K562 (cell line): ENCODE measurements around the gene ARL2. TPM values are rescaled to one million over a fixed set of nuclear protein-coding genes. Genes with fewer than 3 reads are reported as not detected.
A peak's percentile ranks its signal among the peaks of the same experiment; 100 is the strongest.

Experiments used
- ATAC-seq: fragments of 200-7000 bp; cut with Tn5 transposase; 3 replicates; pipeline ENCODE4 v1.9.1; 2020; ENCODE audit warnings: moderate library complexity
- BruUV-seq: library from RNA; stranded (reverse); fragments of 400-500 nt; replicated peaks from 2 replicates; lab custom pipeline; 2021; lab: Mats Ljungman, UMichigan
- CTCF ChIA-PET: fragments of 300-600 bp; formaldehyde crosslinking; extraction: SDS; loops from one replicate; lab custom pipeline; 2021; ENCODE audit warnings: low intra/inter-chr PET ratio; lab: Yijun Ruan, JAX
- POLR2A ChIA-PET: fragments of 300-600, 350-650 bp; sonication (Branson Sonifier 250); formaldehyde crosslinking; extraction: SDS; loops from one replicate; lab custom pipeline; 2021; ENCODE audit warnings: antibody characterized with exemption, inconsistent platforms; lab: Yijun Ruan, JAX
- DNase-seq, 4 experiments: peaks; one replicate each; pipeline versions ENCODE4 v3.0.0 to v3.0.0-alpha.2; 2011 to 2018; ENCODE audit warnings: low spot score in 3 of 4, mixed read lengths in 3 of 4; ENCODE audit errors: extremely low read depth in 1 of 4
- FAIRE-seq: peaks from 2 replicates; lab custom pipeline; 2011; peaks lifted over from hg19 to GRCh38; lab: Jason Lieb, UNC
- H2AFZ ChIP-seq: 2 replicates; pipeline ENCODE4 v1.6.0; 2011; ENCODE audit warnings: low read depth, low read length, control low read depth, inconsistent platforms
- H3K27ac ChIP-seq: fragments of 200-600 bp; 3 replicates; pipeline ENCODE4 v1.8.0; 2011; ENCODE audit warnings: low read depth, mild to moderate bottlenecking, control low read depth, inconsistent platforms, low read length, moderate library complexity, mixed read lengths; ENCODE audit errors: extremely low read depth
- H3K27me3 ChIP-seq, 2 experiments: fragments of 300-600 bp in 1 of 2; 2 replicates in 1 of 2; 3 replicates in 1 of 2; pipeline versions ENCODE4 v1.6.0 to v1.8.0; 2011; ENCODE audit warnings: inconsistent platforms in 2 of 2, low read length in 2 of 2, mild to moderate bottlenecking in 1 of 2, mixed read lengths in 1 of 2, moderate library complexity in 1 of 2; ENCODE audit not compliant: control insufficient read depth in 2 of 2, insufficient read depth in 2 of 2
- H3K36me3 ChIP-seq: fragments of 300-600 bp; 3 replicates; pipeline ENCODE4 v1.8.0; 2011; ENCODE audit warnings: mild to moderate bottlenecking, low read length, inconsistent platforms; ENCODE audit not compliant: control insufficient read depth, insufficient read depth
- H3K4me1 ChIP-seq, 2 experiments: fragments of 200-600 bp in 1 of 2; replicated peaks in 1 of 2; 2 replicates in 1 of 2; 3 replicates in 1 of 2; pipeline versions ENCODE4 v1.5.1 to v1.8.0; 2011; ENCODE audit warnings: inconsistent platforms in 2 of 2, low read length in 2 of 2, mild to moderate bottlenecking in 1 of 2, mixed read lengths in 1 of 2, moderate library complexity in 1 of 2; ENCODE audit not compliant: control insufficient read depth in 2 of 2, insufficient read depth in 2 of 2
- H3K4me2 ChIP-seq: 2 replicates; pipeline ENCODE4 v1.6.1; 2011; ENCODE audit warnings: low read length, control low read depth, inconsistent platforms, mixed read lengths; ENCODE audit not compliant: insufficient read depth
- H3K4me3 ChIP-seq: fragments of 200-600 bp; sonication (generic), shearing (Covaris generic); 2 replicates; pipeline ENCODE4 v1.5.1; 2016; ENCODE audit warnings: control low read depth, inconsistent platforms
- H3K79me2 ChIP-seq: fragments of 200-600 bp; 3 replicates; pipeline ENCODE4 v1.8.0; 2011; ENCODE audit warnings: low read length, inconsistent platforms; ENCODE audit not compliant: control insufficient read depth, insufficient read depth
- H3K9ac ChIP-seq, 2 experiments: 2 replicates each; pipeline versions ENCODE4 v1.6.0 to v1.6.1; 2011; ENCODE audit warnings: low read depth in 2 of 2, low read length in 2 of 2, control low read depth in 1 of 2, inconsistent platforms in 1 of 2, mild to moderate bottlenecking in 1 of 2, mixed read lengths in 1 of 2; ENCODE audit not compliant: insufficient read depth in 1 of 2
- H3K9me1 ChIP-seq: one replicate; pipeline ENCODE4 v1.6.0; 2011; ENCODE audit warnings: inconsistent platforms, mild to moderate bottlenecking, low read length, moderate library complexity; ENCODE audit not compliant: control insufficient read depth, insufficient read depth
- H3K9me3 ChIP-seq: replicated peaks from 2 replicates; pipeline ENCODE4 v1.5.1; 2011; ENCODE audit warnings: low read depth, low read length, inconsistent platforms; ENCODE audit not compliant: control insufficient read depth, insufficient read depth
- H4K20me1 ChIP-seq: replicated peaks from 2 replicates; pipeline ENCODE4 v1.6.1; 2011; ENCODE audit warnings: low read length, inconsistent platforms, mixed read lengths; ENCODE audit not compliant: control insufficient read depth, insufficient read depth
- EHMT2 ChIP-seq: fragments of 450-650 bp; IDR thresholded peaks from 2 replicates; pipeline ENCODE4 v1.6.1; 2018; ENCODE audit warnings: antibody characterized with exemption
- MIER1 ChIP-seq: fragments of 450-650 bp; IDR thresholded peaks from 2 replicates; pipeline ENCODE4 v1.6.1; 2016; ENCODE audit warnings: antibody characterized with exemption, mild to moderate bottlenecking, low read depth
- NR2F6 ChIP-seq: fragments of 450-650 bp; formaldehyde crosslinking; IDR thresholded peaks from 2 replicates; pipeline ENCODE4 v1.4.0; 2020; ENCODE audit warnings: mild to moderate bottlenecking
- SIN3A ChIP-seq, 2 experiments: fragments of 150-350 bp in 1 of 2; IDR thresholded peaks; 2 replicates each; pipeline ENCODE4 v1.6.1; 2011 to 2016; ENCODE audit warnings: borderline replicate concordance in 2 of 2, low read depth in 2 of 2, low read length in 2 of 2, mild to moderate bottlenecking in 2 of 2, moderate library complexity in 2 of 2; ENCODE audit not compliant: control insufficient read depth in 1 of 2
- WGBS: fragments of 100-300 bp; shearing (Covaris generic); methylation state at CpG from one replicate; pipeline ENCODE4 v1.1.6; 2016; ENCODE audit warnings: low coverage, mixed read lengths; ENCODE audit not compliant: insufficient coverage; ENCODE audit errors: missing lambda C conversion rate; 5-methylcytosine and 5-hydroxymethylcytosine counted together
- in situ Hi-C: fragments of 300-500 bp; cut with MboI; formaldehyde crosslinking; loops from 4 replicates; pipeline ENCODE4 v1.15.0; 2018; ENCODE audit warnings: inconsistent platforms, mixed read lengths
- intact Hi-C: fragments of 100-400 bp; cut with micrococcal nuclease; formaldehyde crosslinking; loops from 2 replicates; pipeline ENCODE4 v1.14.2; 2022
- polyA plus RNA-seq, 8 experiments: library from polyadenylated mRNA; depleted of rRNA in 4 of 8; stranded (reverse) in 5 of 8; unstranded in 3 of 8; fragments of >200 nt; fragmentation: Nextera tagmentation in 2 of 8; fragmentation: Illumina TruSeq in 1 of 8; extraction: Ambion mirVana in 2 of 8; extraction: Trizol in 1 of 8; gene quantifications; 2 replicates each; pipeline versions ENCODE4 v1.2.1 to v1.2.3, GENCODE V29; 2011 to 2014; ENCODE audit warnings: inconsistent platforms in 1 of 8, missing spikeins in 1 of 8
- total RNA-seq, 7 experiments: library from RNA; depleted of rRNA in 6 of 7; stranded (reverse); fragments of >200 nt in 6 of 7; fragmentation: Illumina TruSeq in 2 of 7; extraction: Trizol in 2 of 7; gene quantifications; 2 replicates each; pipeline versions ENCODE4 v1.2.1 to v1.2.3, GENCODE V29; 2011 to 2021; ENCODE audit warnings: low replicate concordance in 1 of 7
- TF ChIP-seq, protein P1 (sequence below), 2 experiments: fragments of 450-650 bp; formaldehyde crosslinking in 1 of 2; IDR thresholded peaks; 2 replicates each; pipeline versions ENCODE4 v1.4.0 to v1.6.1; 2014 to 2020; ENCODE audit warnings: mild to moderate bottlenecking in 2 of 2, borderline replicate concordance in 1 of 2, low read depth in 1 of 2
- TF ChIP-seq, protein P2 (sequence below): fragments of 250-450 bp; sonication (Bioruptor Pico); IDR thresholded peaks from 2 replicates; pipeline ENCODE4 v1.5.0; 2021; ENCODE audit warnings: mild to moderate bottlenecking, borderline replicate concordance

Gene ARL2
- total and polyA plus RNA-seq, 9 of the 15 experiments (the other 6 are each of a cell fraction or from before 2014, with no cell fraction given) = 5.7 to 154 (median 92.2) TPM

DNA sequence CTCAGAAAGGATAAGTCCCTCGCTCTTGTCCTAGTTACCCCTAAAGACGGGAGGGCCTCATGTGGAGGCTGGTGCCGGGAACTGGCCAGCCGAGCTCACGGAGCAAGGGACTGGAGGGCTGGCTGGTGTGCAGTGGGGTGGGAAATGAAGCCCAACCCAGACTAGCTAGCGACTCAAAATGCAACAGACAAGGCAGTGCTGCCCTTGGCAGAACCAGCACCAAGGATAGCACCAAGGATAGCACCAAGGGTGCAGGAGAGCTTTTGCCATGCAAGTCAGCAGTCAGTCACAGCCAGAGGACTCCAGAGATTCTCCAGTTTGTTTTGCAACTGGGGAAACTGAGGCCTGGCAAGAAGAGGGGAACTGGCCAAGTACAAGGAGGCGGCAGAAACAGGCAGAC lies 10.7 kb upstream of the ARL2 start:
- ChIA-PET CTCF (no interaction called here), POLR2A (interaction anchor here (1.5 to 1.6 kb wide), 2 partner anchors 9 to 11 kb away, joined by 5 to 8 read pairs; partner anchors contain the start of gene ARL2)
- Histone ChIP-seq H3K27ac (no peak overlapping the region), H3K79me2 (no peaks in the 10 kb centered on the region), H4K20me1 (no peaks in the 10 kb centered on the region), H3K9ac (peak overlapping the region in 1 of 2 experiments; percentile 65; a peak in 1 of 4 replicates), H3K36me3 (no peaks in the 10 kb centered on the region), H3K9me1 (no peaks in the 10 kb centered on the region), H3K4me3 (no peak overlapping the region), H3K9me3 (no peaks in the 10 kb centered on the region), H3K4me2 (no peak overlapping the region), H3K27me3 (no peaks in the 10 kb centered on the region), H2AFZ (no peak overlapping the region), H3K4me1 (peaks cover 14 to 15% of the 10 kb centered on the region in 2 experiments; a peak in 4 of 5 replicates)
- no TSS peak for BruUV-seq
- ATAC-seq (no peak), DNase-seq (no peak), FAIRE-seq (no peak)
- in situ Hi-C loops (no loop called here), intact Hi-C loops (no loop called here)
- TF ChIP-seq EHMT2 (peak; percentile 93), NR2F6 (CRISPR knock-in tag) (no peak), SIN3A (IDR thresholded peaks at IDR 0.05; ENCODE audit: borderline replicate concordance in 2 of 2, control insufficient read depth in 1 of 2, low read depth in 2 of 2, low read length in 2 of 2) (peak in 1 of 2 experiments; percentile 32; a peak in 1 of 4 replicates), MIER1 (peak; percentile 80)
- TF ChIP-seq, protein P1, sequence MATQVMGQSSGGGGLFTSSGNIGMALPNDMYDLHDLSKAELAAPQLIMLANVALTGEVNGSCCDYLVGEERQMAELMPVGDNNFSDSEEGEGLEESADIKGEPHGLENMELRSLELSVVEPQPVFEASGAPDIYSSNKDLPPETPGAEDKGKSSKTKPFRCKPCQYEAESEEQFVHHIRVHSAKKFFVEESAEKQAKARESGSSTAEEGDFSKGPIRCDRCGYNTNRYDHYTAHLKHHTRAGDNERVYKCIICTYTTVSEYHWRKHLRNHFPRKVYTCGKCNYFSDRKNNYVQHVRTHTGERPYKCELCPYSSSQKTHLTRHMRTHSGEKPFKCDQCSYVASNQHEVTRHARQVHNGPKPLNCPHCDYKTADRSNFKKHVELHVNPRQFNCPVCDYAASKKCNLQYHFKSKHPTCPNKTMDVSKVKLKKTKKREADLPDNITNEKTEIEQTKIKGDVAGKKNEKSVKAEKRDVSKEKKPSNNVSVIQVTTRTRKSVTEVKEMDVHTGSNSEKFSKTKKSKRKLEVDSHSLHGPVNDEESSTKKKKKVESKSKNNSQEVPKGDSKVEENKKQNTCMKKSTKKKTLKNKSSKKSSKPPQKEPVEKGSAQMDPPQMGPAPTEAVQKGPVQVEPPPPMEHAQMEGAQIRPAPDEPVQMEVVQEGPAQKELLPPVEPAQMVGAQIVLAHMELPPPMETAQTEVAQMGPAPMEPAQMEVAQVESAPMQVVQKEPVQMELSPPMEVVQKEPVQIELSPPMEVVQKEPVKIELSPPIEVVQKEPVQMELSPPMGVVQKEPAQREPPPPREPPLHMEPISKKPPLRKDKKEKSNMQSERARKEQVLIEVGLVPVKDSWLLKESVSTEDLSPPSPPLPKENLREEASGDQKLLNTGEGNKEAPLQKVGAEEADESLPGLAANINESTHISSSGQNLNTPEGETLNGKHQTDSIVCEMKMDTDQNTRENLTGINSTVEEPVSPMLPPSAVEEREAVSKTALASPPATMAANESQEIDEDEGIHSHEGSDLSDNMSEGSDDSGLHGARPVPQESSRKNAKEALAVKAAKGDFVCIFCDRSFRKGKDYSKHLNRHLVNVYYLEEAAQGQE (IDR thresholded peaks at IDR 0.05; ENCODE audit: borderline replicate concordance) = peak; percentile 94
- TF ChIP-seq, protein P1 (CRISPR knock-in tag; IDR thresholded peaks at IDR 0.05; ENCODE audit: low read depth) = peak; percentile 55; the same call in 1 of the 2 replicates
- TF ChIP-seq, protein P2, sequence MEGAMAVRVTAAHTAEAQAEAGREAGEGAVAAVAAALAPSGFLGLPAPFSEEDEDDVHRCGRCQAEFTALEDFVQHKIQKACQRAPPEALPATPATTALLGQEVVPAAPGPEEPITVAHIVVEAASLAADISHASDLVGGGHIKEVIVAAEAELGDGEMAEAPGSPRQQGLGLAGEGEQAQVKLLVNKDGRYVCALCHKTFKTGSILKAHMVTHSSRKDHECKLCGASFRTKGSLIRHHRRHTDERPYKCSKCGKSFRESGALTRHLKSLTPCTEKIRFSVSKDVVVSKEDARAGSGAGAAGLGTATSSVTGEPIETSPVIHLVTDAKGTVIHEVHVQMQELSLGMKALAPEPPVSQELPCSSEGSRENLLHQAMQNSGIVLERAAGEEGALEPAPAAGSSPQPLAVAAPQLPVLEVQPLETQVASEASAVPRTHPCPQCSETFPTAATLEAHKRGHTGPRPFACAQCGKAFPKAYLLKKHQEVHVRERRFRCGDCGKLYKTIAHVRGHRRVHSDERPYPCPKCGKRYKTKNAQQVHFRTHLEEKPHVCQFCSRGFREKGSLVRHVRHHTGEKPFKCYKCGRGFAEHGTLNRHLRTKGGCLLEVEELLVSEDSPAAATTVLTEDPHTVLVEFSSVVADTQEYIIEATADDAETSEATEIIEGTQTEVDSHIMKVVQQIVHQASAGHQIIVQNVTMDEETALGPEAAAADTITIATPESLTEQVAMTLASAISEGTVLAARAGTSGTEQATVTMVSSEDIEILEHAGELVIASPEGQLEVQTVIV (CRISPR knock-in tag) = no peak
- 56% methylated on average over 7 of the region's 7 CpGs for WGBS
